Esophagus squamous epithelium (tissue), 5 donors: Measurements from ENCODE around the gene DPP4. TPM values are rescaled to one million over a fixed set of nuclear protein-coding genes. Genes with fewer than 3 reads are reported as not detected.

Source experiments
- DNase-seq: peaks from one replicate; lab custom pipeline; 2025; lab: John Stamatoyannopoulos, UW
- H3K27ac ChIP-seq, 4 donors: fragments of 200-600 bp; sonication (generic); one replicate each; pipeline ENCODE4 v1.5.1; 2016 to 2019; ENCODE audit warnings: mild to moderate bottlenecking in 1 of 4
- H3K27me3 ChIP-seq, 4 donors: fragments of 200-600 bp; sonication (generic); 1 replicate in 3 of 4; 2 replicates in 1 of 4; pipeline versions ENCODE4 v1.5.1 to v1.6.0; 2017 to 2021; ENCODE audit warnings: antibody characterized with exemption in 1 of 4
- H3K36me3 ChIP-seq, 3 donors: fragments of 200-600 bp; sonication (generic); one replicate each; pipeline ENCODE4 v1.5.1; 2016 to 2019
- H3K4me1 ChIP-seq, 3 donors: fragments of 200-600 bp; sonication (generic); one replicate each; pipeline ENCODE4 v1.5.1; 2017 to 2019
- H3K4me3 ChIP-seq, 4 donors: fragments of 200-600 bp; sonication (generic); 1 replicate in 3 of 4; 2 replicates in 1 of 4; pipeline ENCODE4 v1.5.1; 2016 to 2019; ENCODE audit warnings: mild to moderate bottlenecking in 2 of 4, moderate library complexity in 1 of 4
- H3K9me3 ChIP-seq, 3 donors: fragments of 200-600 bp; sonication (generic); one replicate each; pipeline ENCODE4 v1.5.1; 2016 to 2019
- POLR2A ChIP-seq, 4 donors: fragments of 450-650 bp; IDR thresholded peaks; one replicate each; pipeline ENCODE4 v1.6.1; 2017; ENCODE audit warnings: antibody characterized with exemption in 4 of 4, mild to moderate bottlenecking in 4 of 4, moderate library complexity in 3 of 4
- WGBS, 2 donors: methylation state at CpG; one replicate each; pipeline ENCODE4 v1.1.5; 2018; 5-methylcytosine and 5-hydroxymethylcytosine counted together
- intact Hi-C: fragments of 100-400 bp; cut with DNase I; formaldehyde crosslinking; loops from one replicate; pipeline ENCODE4 v1.15.0; 2022
- total RNA-seq, 4 donors: library from RNA; depleted of rRNA; stranded (reverse); fragments of >200 nt; gene quantifications; one replicate each; pipeline ENCODE4 v1.1.0, GENCODE V29; 2016
- TF ChIP-seq, protein P1 (sequence below), 6 experiments: fragments of 450-650 bp in 4 of 6; fragments of 200-600 bp in 2 of 6; sonication (generic) in 2 of 6; IDR thresholded peaks; one replicate each; pipeline ENCODE4 v1.5.1; 2016 to 2019; ENCODE audit warnings: antibody characterized with exemption in 6 of 6, mild to moderate bottlenecking in 4 of 6, moderate library complexity in 4 of 6
- donor health status: DM: yes; HTN: yes; CAD: no.

DPP4 gene
- total RNA-seq, 4 donors from 2014 or later: 0.97 to 3.1 (median 3.0) TPM; not detected in 1

- Histone ChIP-seq H3K36me3 (no peaks in the 10 kb centered on the region), H3K4me1 (no peaks in the 10 kb centered on the region), H3K4me3 (no peak overlapping the region), H3K27me3 (no peaks in the 10 kb centered on the region), H3K9me3 (peaks cover 0 to 9% (median 3%) of the 10 kb centered on the region in 3 donors), H3K27ac (no peak overlapping the region)
- WGBS, 2 donors: 73 to 100% methylated on average over 2 of the region's 2 CpGs
- TF ChIP-seq POLR2A (IDR thresholded peaks at IDR 0.05): no peak
- TF ChIP-seq, protein P1, sequence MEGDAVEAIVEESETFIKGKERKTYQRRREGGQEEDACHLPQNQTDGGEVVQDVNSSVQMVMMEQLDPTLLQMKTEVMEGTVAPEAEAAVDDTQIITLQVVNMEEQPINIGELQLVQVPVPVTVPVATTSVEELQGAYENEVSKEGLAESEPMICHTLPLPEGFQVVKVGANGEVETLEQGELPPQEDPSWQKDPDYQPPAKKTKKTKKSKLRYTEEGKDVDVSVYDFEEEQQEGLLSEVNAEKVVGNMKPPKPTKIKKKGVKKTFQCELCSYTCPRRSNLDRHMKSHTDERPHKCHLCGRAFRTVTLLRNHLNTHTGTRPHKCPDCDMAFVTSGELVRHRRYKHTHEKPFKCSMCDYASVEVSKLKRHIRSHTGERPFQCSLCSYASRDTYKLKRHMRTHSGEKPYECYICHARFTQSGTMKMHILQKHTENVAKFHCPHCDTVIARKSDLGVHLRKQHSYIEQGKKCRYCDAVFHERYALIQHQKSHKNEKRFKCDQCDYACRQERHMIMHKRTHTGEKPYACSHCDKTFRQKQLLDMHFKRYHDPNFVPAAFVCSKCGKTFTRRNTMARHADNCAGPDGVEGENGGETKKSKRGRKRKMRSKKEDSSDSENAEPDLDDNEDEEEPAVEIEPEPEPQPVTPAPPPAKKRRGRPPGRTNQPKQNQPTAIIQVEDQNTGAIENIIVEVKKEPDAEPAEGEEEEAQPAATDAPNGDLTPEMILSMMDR (IDR thresholded peaks at IDR 0.05): no peak
- no peak for DNase-seq
- intact Hi-C loops: no loop called here
Measured at GRCh38 chr2:162062559-162062958, 11.5 kb downstream of the DPP4 start.

DNA sequence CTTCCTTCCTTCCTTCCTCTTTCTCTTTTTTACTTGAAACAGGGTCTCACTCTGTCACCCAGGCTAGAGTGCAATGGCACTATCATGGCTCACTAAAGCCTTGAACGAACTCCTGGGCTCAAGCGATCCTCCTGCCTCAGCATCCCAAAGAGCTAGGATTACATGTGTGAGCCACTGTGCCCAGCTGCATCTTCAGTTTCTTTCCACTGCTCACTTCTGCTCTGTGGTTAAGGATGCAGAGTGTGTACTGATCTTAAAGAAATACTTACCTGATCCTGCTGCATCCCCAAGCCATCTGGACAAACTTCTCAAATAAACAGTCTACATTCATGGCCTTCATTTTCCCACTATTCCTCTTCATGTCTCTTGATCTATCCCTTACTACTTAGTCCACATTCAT is 13.0 kb downstream of the DPP4 start:
- Histone ChIP-seq H3K9me3 (peaks cover 0 to 22% (median 16%) of the 10 kb centered on the region in 3 donors), H3K4me3 (no peak overlapping the region), H3K36me3 (no peaks in the 10 kb centered on the region), H3K27me3 (no peaks in the 10 kb centered on the region), H3K27ac (no peak overlapping the region), H3K4me1 (no peaks in the 10 kb centered on the region)
- DNase-seq: no peak
- WGBS, 2 donors: 96 to 100% methylated on average over 1 to 2 of the region's 2 CpGs
- no peak for TF ChIP-seq POLR2A (IDR thresholded peaks at IDR 0.05)
- TF ChIP-seq, protein P1 (IDR thresholded peaks at IDR 0.05): no peak
- intact Hi-C loops: no loop called here

GRCh38 chr2:162060532-162060931 is 13.5 kb downstream of the DPP4 start:
- no peak overlapping the region for H3K27ac ChIP-seq
- TF ChIP-seq POLR2A (IDR thresholded peaks at IDR 0.05): no peak
- TF ChIP-seq, protein P1 (IDR thresholded peaks at IDR 0.05): no peak
- H3K4me3 ChIP-seq: no peak overlapping the region
- no peaks in the 10 kb centered on the region for H3K4me1 ChIP-seq
- no peak for DNase-seq
- H3K36me3 ChIP-seq: no peaks in the 10 kb centered on the region
- 50 to 51% methylated on average over 2 of the region's 2 CpGs for WGBS, 2 donors
- no peaks in the 10 kb centered on the region for H3K27me3 ChIP-seq
- intact Hi-C loops: no loop called here
- peaks cover 0 to 24% (median 16%) of the 10 kb centered on the region in 3 donors for H3K9me3 ChIP-seq

- Histone ChIP-seq H3K27me3 (no peaks in the 10 kb centered on the region), H3K4me1 (no peaks in the 10 kb centered on the region), H3K4me3 (no peak overlapping the region), H3K9me3 (peaks cover 0 to 24% (median 16%) of the 10 kb centered on the region in 3 donors), H3K27ac (no peak overlapping the region), H3K36me3 (no peaks in the 10 kb centered on the region)
- intact Hi-C loops: no loop called here
- 55 to 57% methylated on average over 8 of the region's 8 CpGs for WGBS, 2 donors
- no peak for DNase-seq
- TF ChIP-seq POLR2A (IDR thresholded peaks at IDR 0.05): no peak
- TF ChIP-seq, protein P1 (IDR thresholded peaks at IDR 0.05): no peak
Measured at GRCh38 chr2:162058973-162059668, 14.9 kb downstream of the DPP4 start.

DNA sequence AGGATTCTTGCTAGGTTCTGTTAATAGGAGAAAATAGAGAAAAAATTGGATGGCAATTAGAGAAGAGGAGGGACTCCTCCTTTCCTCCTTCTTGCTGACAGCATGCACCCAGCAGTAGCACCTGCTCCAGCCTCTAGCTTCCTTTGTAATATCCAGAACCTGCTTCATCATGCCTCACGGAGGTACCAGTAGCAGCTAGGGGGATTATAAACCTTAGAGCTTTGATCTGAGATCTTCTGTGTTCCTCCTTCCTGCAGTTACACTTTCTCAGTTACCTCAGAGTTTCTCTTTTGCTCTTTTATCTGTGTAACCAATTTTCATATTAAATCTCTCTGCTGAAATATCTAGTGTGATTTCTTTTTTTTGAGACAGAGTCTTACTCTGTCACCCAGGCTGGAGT is 16.6 kb downstream of the DPP4 start:
- intact Hi-C loops: no loop called here
- no peaks in the 10 kb centered on the region for H3K36me3 ChIP-seq
- 63 to 71% methylated on average over 1 of the region's 1 CpG for WGBS, 2 donors
- TF ChIP-seq, protein P1 (IDR thresholded peaks at IDR 0.05): no peak
- no peak for TF ChIP-seq POLR2A (IDR thresholded peaks at IDR 0.05)
- peaks cover 0 to 11% (median 6%) of the 10 kb centered on the region in 3 donors for H3K4me1 ChIP-seq
- H3K9me3 ChIP-seq: peaks cover 0 to 24% (median 16%) of the 10 kb centered on the region in 3 donors
- H3K27me3 ChIP-seq: no peaks in the 10 kb centered on the region
- H3K4me3 ChIP-seq: no peak overlapping the region
- no peak overlapping the region for H3K27ac ChIP-seq
- DNase-seq: no peak
